Measurements from ENCODE around the gene SLC2A6.

The SLC2A6 gene

GRCh38 chr9:133483611-133484010 is 4.7 kb upstream of the SLC2A6 start:
- Histone ChIP-seq H3K4me3 (replicated peaks; ENCODE audit: insufficient read depth, low read length) (no peak overlapping the region), H3K27ac (replicated peaks) (no peak overlapping the region), H3K27me3 (ENCODE audit: insufficient read depth, poor library complexity, severe bottlenecking) (peaks cover 12% of the 10 kb centered on the region)
- TF ChIP-seq SPI1 (IDR thresholded peaks at IDR 0.05; ENCODE audit: borderline replicate concordance, low read depth) (no peak), GABPA (IDR thresholded peaks at IDR 0.05; ENCODE audit: low read depth) (no peak), POLR2AphosphoS5 (IDR thresholded peaks at IDR 0.05; ENCODE audit: low read depth) (no peak), REST (IDR thresholded peaks at IDR 0.05; ENCODE audit: insufficient replicate concordance, low read depth) (no peak), CTCF (IDR thresholded peaks at IDR 0.05; ENCODE audit: insufficient read depth, low read length) (no peak)
- DNase-seq (ENCODE audit: low read depth in 1 of 2, low spot score in 1 of 2), result no peak

- H3K27ac ChIP-seq (replicated peaks), result no peak overlapping the region
- DNase-seq (ENCODE audit: low read depth in 1 of 2, low spot score in 1 of 2), result no peak
- peak overlapping the region; percentile 63 for H3K4me3 ChIP-seq (replicated peaks; ENCODE audit: insufficient read depth, low read length)
- peaks cover 12% of the 10 kb centered on the region for H3K27me3 ChIP-seq (ENCODE audit: insufficient read depth, poor library complexity, severe bottlenecking)
- peak; percentile 84 for TF ChIP-seq SPI1 (IDR thresholded peaks at IDR 0.05; ENCODE audit: borderline replicate concordance, low read depth)
- no peak for TF ChIP-seq REST (IDR thresholded peaks at IDR 0.05; ENCODE audit: insufficient replicate concordance, low read depth)
These were observed 678 bp downstream of the SLC2A6 start for GRCh38 chr9:133477992-133478850.

- H3K27me3 ChIP-seq (ENCODE audit: insufficient read depth, poor library complexity, severe bottlenecking), result peaks cover 12% of the 10 kb centered on the region
- DNase-seq (ENCODE audit: low read depth in 1 of 2, low spot score in 1 of 2), result no peak
- H3K27ac ChIP-seq (replicated peaks), result no peak overlapping the region
- H3K4me3 ChIP-seq (replicated peaks; ENCODE audit: insufficient read depth, low read length), result peak overlapping the region; percentile 63; the same call in 1 of the 2 replicates
- TF ChIP-seq GABPA (IDR thresholded peaks at IDR 0.05; ENCODE audit: low read depth), result no peak
- no peak for TF ChIP-seq REST (IDR thresholded peaks at IDR 0.05; ENCODE audit: insufficient replicate concordance, low read depth)
- TF ChIP-seq SPI1 (IDR thresholded peaks at IDR 0.05; ENCODE audit: borderline replicate concordance, low read depth), result no peak
- no peak for TF ChIP-seq CTCF (IDR thresholded peaks at IDR 0.05; ENCODE audit: insufficient read depth, low read length)
- no peak for TF ChIP-seq POLR2AphosphoS5 (IDR thresholded peaks at IDR 0.05; ENCODE audit: low read depth)
These were observed 1.4 kb downstream of the SLC2A6 start for GRCh38 chr9:133477461-133477860.

Measured in HL-60 (cell line).